CD4-positive, alpha-beta T cell (primary cell): Measurements from ENCODE around the gene CMIP. TPM values are rescaled to one million over a fixed set of nuclear protein-coding genes. Genes with fewer than 3 reads are reported as not detected.
A peak's percentile ranks its signal among the peaks of the same experiment; 100 is the strongest.

Experiments used
- ATAC-seq: fragments of 200-7000 bp; cut with Tn5 transposase; one replicate; pipeline ENCODE4 v1.10.0; 2022; ENCODE audit warnings: mild to moderate bottlenecking; ENCODE audit not compliant: poor library complexity
- CTCF ChIA-PET: fragments of 350-600 bp; sonication (Branson Sonifier 250); formaldehyde crosslinking; loops from one replicate; lab custom pipeline; 2021; ENCODE audit warnings: antibody characterized with exemption, inconsistent platforms; lab: Charles Lee
- POLR2A ChIA-PET: fragments of 350-600 bp; sonication (Branson Sonifier 250); formaldehyde crosslinking; loops from one replicate; lab custom pipeline; 2021; ENCODE audit warnings: antibody characterized with exemption, inconsistent platforms; lab: Charles Lee
- DNase-seq, 14 experiments: peaks; one replicate each; pipeline ENCODE4 v3.0.0-alpha.2; 2013 to 2020; ENCODE audit warnings: mixed read lengths in 2 of 14
- H3K27ac ChIP-seq, 2 donors: one replicate each; pipeline versions ENCODE4 v1.5.1 to v1.7.0; 2013; ENCODE audit warnings: low read length in 2 of 2, low read depth in 1 of 2, mild to moderate bottlenecking in 1 of 2
- H3K27me3 ChIP-seq, 2 experiments: 1 replicate in 1 of 2; 2 replicates in 1 of 2; pipeline versions ENCODE4 v1.6.1 to v1.7.0; 2013; ENCODE audit warnings: low read length in 2 of 2, control low read depth in 1 of 2, mild to moderate bottlenecking in 1 of 2, moderate library complexity in 1 of 2; ENCODE audit not compliant: insufficient read depth in 2 of 2, control insufficient read depth in 1 of 2
- H3K36me3 ChIP-seq: one replicate; pipeline ENCODE4 v1.6.1; 2013; ENCODE audit warnings: low read length, control low read depth; ENCODE audit not compliant: insufficient read depth
- H3K4me1 ChIP-seq: one replicate; pipeline ENCODE4 v1.6.1; 2013; ENCODE audit warnings: low read length, control low read depth; ENCODE audit not compliant: insufficient read depth
- H3K4me3 ChIP-seq: one replicate; pipeline ENCODE4 v1.5.1; 2013; ENCODE audit warnings: mild to moderate bottlenecking, low read length, moderate library complexity
- H3K9me3 ChIP-seq, 2 experiments: 1 replicate in 1 of 2; 2 replicates in 1 of 2; pipeline versions ENCODE4 v1.6.1 to v1.7.0; 2013; ENCODE audit warnings: low read length in 2 of 2, mild to moderate bottlenecking in 2 of 2, control low read depth in 1 of 2, moderate library complexity in 1 of 2; ENCODE audit not compliant: control insufficient read depth in 1 of 2, insufficient read depth in 1 of 2
- H3K27ac Mint-ChIP-seq: one replicate; pipeline ENCODE4 v1.8.0; 2020; ENCODE audit warnings: mixed read lengths
- H3K27me3 Mint-ChIP-seq: one replicate; pipeline ENCODE4 v1.8.0; 2021; ENCODE audit warnings: mixed read lengths
- H3K36me3 Mint-ChIP-seq: one replicate; pipeline ENCODE4 v1.8.0; 2021; ENCODE audit warnings: low read depth, mixed read lengths
- H3K4me1 Mint-ChIP-seq: one replicate; pipeline ENCODE4 v1.8.0; 2021; ENCODE audit warnings: low read depth, mixed read lengths
- H3K4me3 Mint-ChIP-seq: one replicate; pipeline ENCODE4 v1.8.0; 2020; ENCODE audit warnings: mild to moderate bottlenecking, mixed read lengths
- H3K9me3 Mint-ChIP-seq: one replicate; pipeline ENCODE4 v1.8.0; 2020; ENCODE audit warnings: mixed read lengths
- intact Hi-C, 2 experiments: fragments of 100-400 bp; cut with DNase I in 1 of 2; cut with micrococcal nuclease in 1 of 2; formaldehyde crosslinking; loops; one replicate each; pipeline versions ENCODE4 v1.15.1 to v1.9.0; 2023 to 2025; cut with DNase I, micrococcal nuclease
- total RNA-seq, 174 experiments: library from RNA in 2 of 174; stranded (reverse) in 2 of 174; gene quantifications; one replicate each; pipeline ENCODE4 v1.2.3 and lab custom pipeline; 2021 to 2026
- TF ChIP-seq, protein P1 (sequence below): fragments of 200-600 bp; IDR thresholded peaks from one replicate; pipeline ENCODE4 v1.8.0; 2022; ENCODE audit warnings: antibody characterized with exemption, mild to moderate bottlenecking

The CMIP gene
- total RNA-seq, 2 experiments from 2014 or later = 33.5 to 35.3 TPM

DNA sequence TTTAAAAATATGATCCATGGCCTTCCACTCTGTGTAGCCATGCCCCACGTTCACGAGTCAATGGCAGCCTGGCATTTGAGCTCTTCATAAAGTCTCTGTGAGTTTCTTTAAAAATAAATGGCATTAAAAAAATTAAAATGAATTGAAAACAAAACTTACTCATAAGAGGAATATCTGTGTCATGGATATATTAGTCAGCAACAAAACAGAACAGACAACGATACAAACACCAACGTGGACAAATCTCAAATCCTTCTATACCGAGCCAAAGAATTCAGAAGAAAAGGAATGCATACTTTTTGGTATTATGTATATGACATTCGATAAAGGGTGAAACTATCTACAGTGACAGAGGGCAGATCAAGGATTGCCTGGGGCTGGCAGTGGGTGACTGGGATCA is 8.2 kb upstream of the CMIP start:
- Mint-ChIP-seq H3K36me3 (no peaks in the 10 kb centered on the region), H3K4me3 (no peak overlapping the region), H3K9me3 (no peaks in the 10 kb centered on the region), H3K27me3 (no peaks in the 10 kb centered on the region), H3K4me1 (no peaks in the 10 kb centered on the region), H3K27ac (no peak overlapping the region)
- Histone ChIP-seq H3K9me3 (no peaks in the 10 kb centered on the region), H3K4me1 (no peaks in the 10 kb centered on the region), H3K4me3 (no peak overlapping the region), H3K27me3 (no peaks in the 10 kb centered on the region), H3K36me3 (no peaks in the 10 kb centered on the region), H3K27ac (no peak overlapping the region)
- CTCF ChIA-PET = no interaction called here
- intact Hi-C loops = no loop called here
- POLR2A ChIA-PET = no interaction called here
- TF ChIP-seq, protein P1, sequence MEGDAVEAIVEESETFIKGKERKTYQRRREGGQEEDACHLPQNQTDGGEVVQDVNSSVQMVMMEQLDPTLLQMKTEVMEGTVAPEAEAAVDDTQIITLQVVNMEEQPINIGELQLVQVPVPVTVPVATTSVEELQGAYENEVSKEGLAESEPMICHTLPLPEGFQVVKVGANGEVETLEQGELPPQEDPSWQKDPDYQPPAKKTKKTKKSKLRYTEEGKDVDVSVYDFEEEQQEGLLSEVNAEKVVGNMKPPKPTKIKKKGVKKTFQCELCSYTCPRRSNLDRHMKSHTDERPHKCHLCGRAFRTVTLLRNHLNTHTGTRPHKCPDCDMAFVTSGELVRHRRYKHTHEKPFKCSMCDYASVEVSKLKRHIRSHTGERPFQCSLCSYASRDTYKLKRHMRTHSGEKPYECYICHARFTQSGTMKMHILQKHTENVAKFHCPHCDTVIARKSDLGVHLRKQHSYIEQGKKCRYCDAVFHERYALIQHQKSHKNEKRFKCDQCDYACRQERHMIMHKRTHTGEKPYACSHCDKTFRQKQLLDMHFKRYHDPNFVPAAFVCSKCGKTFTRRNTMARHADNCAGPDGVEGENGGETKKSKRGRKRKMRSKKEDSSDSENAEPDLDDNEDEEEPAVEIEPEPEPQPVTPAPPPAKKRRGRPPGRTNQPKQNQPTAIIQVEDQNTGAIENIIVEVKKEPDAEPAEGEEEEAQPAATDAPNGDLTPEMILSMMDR = no peak
- ATAC-seq (no peak), DNase-seq (no peak)

DNA sequence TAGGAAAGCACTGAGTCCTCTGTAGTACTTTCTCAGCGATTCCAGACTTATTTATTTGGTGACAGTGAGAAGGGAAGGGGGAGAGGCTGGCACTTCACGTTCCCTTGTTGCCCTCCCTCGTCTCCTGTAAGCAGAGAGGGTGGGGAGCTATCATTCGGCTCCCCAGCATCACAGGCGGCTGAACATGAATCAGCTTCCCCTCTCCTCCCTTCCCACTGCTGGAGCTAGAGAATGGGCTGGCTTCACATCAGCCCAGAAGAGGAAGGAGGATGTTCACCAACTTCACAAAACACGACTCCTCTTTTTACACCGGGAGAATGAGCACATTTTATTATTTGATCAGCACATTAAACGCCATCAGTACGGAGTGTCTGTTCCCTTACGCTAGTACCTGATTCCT is 6.7 kb upstream of the CMIP start:
- no peak overlapping the region for H3K4me3 Mint-ChIP-seq
- Histone ChIP-seq H3K27me3 (no peaks in the 10 kb centered on the region), H3K9me3 (no peaks in the 10 kb centered on the region), H3K4me3 (no peak overlapping the region), H3K4me1 (no peaks in the 10 kb centered on the region), H3K27ac (no peak overlapping the region), H3K36me3 (no peaks in the 10 kb centered on the region)
- ATAC-seq = no peak
- CTCF ChIA-PET = no interaction called here
- H3K27me3 Mint-ChIP-seq = no peaks in the 10 kb centered on the region
- TF ChIP-seq, protein P1 = no peak
- DNase-seq = peak in 2 of 14 experiments; percentile 46 to 58
- H3K4me1 Mint-ChIP-seq = peaks cover 6% of the 10 kb centered on the region
- POLR2A ChIA-PET = no interaction called here
- H3K36me3 Mint-ChIP-seq = no peaks in the 10 kb centered on the region
- no peaks in the 10 kb centered on the region for H3K9me3 Mint-ChIP-seq
- intact Hi-C loops = no loop called here
- no peak overlapping the region for H3K27ac Mint-ChIP-seq

DNA sequence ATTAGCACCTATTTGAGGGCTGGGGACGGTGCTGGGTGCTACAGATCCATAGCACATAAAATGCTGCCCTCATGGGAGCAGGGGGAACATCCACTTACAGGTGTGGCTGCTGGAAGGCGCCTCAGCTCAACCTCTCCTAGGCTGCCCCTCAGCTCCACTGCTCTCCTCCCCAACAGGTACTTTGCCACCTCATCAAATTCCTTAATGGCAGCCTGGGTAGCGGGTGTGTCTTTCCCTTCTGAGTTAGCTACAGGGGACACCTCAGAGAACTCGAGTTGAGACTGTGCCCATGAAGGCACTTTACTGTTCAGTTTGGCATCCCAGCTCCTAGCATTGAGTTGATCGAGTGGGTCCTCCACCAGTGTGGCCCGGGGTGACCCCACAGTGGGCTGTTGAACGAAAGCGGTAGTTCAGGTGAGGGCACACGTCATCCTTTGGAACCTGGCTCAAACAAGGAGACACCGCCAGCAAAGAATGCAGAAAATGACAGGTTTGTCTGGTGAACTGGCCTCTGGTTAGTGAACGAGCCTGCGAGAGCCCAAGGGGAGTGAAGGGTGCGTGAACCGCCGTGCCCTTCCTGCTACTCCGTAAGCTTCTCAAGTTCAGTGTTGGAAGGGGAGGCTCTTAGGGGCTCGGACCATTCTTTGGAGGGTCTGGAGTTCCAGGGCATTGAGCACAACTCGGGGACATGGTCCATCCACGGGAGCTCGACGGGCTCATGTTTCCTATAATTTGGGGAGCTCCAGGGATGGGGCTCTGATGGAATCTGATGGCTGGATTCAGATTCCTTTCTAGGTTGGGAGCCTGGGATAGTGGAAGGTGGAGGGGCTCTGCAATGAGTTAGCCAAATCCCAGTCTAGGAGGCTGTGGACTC is 3.5 kb upstream of the CMIP start:
- Mint-ChIP-seq H3K4me1 (peaks cover 20% of the 10 kb centered on the region), H3K27ac (no peak overlapping the region), H3K36me3 (peaks cover 11% of the 10 kb centered on the region), H3K9me3 (no peaks in the 10 kb centered on the region), H3K4me3 (no peak overlapping the region), H3K27me3 (no peaks in the 10 kb centered on the region)
- Histone ChIP-seq H3K9me3 (no peaks in the 10 kb centered on the region), H3K4me3 (no peak overlapping the region), H3K27ac (no peak overlapping the region), H3K4me1 (peaks cover 18% of the 10 kb centered on the region), H3K27me3 (no peaks in the 10 kb centered on the region), H3K36me3 (no peaks in the 10 kb centered on the region)
- intact Hi-C loops = loop anchor here (5.0 to 10.0 kb wide), 6 partner anchors 54 to 896 kb away; partner anchors contain the start of genes C16orf46 (in 1 of the 2), DYNLRB2 (in 1 of the 2) and GAN (in 1 of the 2)
- no peak for ATAC-seq
- TF ChIP-seq, protein P1 = no peak
- DNase-seq = no peak
- CTCF ChIA-PET = interaction anchor here (0.6 kb wide), 1 partner anchor 158 kb away, joined by 5 read pairs; no protein-coding TSS in a partner anchor
- POLR2A ChIA-PET = no interaction called here
